GM18519 (cell line): ENCODE data around the gene KIF16B.

Experiments used
- ATAC-seq: cut with Tn5 transposase; IDR thresholded peaks from one replicate; pipeline ENCODE4 v1.9.1; 2021; ENCODE audit warnings: mild to moderate bottlenecking, moderate library complexity; ENCODE audit not compliant: unreplicated experiment, low FRiP score

The KIF16B gene

GRCh38 chr20:16555754-16556153 is 17.5 kb downstream of the KIF16B start:
- no peak for ATAC-seq

- no peak for ATAC-seq
Measured at GRCh38 chr20:16554766-16555543, 18.3 kb downstream of the KIF16B start.

GRCh38 chr20:16553684-16554083 is 19.6 kb downstream of the KIF16B start:
- ATAC-seq: no peak

GRCh38 chr20:16553101-16553500 is 20.1 kb downstream of the KIF16B start:
- no peak for ATAC-seq

- no peak for ATAC-seq
Measured at GRCh38 chr20:16552015-16552414, 21.2 kb downstream of the KIF16B start.

- no peak for ATAC-seq
Measured at GRCh38 chr20:16551607-16552006, 21.6 kb downstream of the KIF16B start.

GRCh38 chr20:16548068-16548672 is 25.1 kb downstream of the KIF16B start:
- ATAC-seq: no peak

GRCh38 chr20:16544949-16545348 is 28.3 kb downstream of the KIF16B start:
- no peak for ATAC-seq

GRCh38 chr20:16542477-16542876 is 30.8 kb downstream of the KIF16B start:
- ATAC-seq: no peak

GRCh38 chr20:16541878-16542277 is 31.4 kb downstream of the KIF16B start:
- ATAC-seq: no peak

- ATAC-seq: no peak
Measured at GRCh38 chr20:16541226-16541625, 32.0 kb downstream of the KIF16B start.

GRCh38 chr20:16539280-16540021 is 33.8 kb downstream of the KIF16B start:
- ATAC-seq: no peak

- ATAC-seq: no peak
Measured at GRCh38 chr20:16538779-16539178, 34.5 kb downstream of the KIF16B start.

GRCh38 chr20:16537918-16538317 is 35.3 kb downstream of the KIF16B start:
- ATAC-seq: no peak

GRCh38 chr20:16537025-16537665 is 36.1 kb downstream of the KIF16B start:
- ATAC-seq: no peak

GRCh38 chr20:16535277-16535676 is 38.0 kb downstream of the KIF16B start:
- no peak for ATAC-seq

GRCh38 chr20:16533502-16533901 is 39.7 kb downstream of the KIF16B start:
- ATAC-seq: no peak

- no peak for ATAC-seq
Measured at GRCh38 chr20:16531485-16531884, 41.8 kb downstream of the KIF16B start.

GRCh38 chr20:16530201-16530681 is 43.0 kb downstream of the KIF16B start:
- no peak for ATAC-seq

GRCh38 chr20:16528078-16528477 is 45.2 kb downstream of the KIF16B start:
- no peak for ATAC-seq

GRCh38 chr20:16527438-16527837 is 45.8 kb downstream of the KIF16B start:
- no peak for ATAC-seq
